Right lobe of liver (tissue), 6 donors: ENCODE measurements around the gene ETNPPL. TPM values are rescaled to one million over a fixed set of nuclear protein-coding genes. Genes with fewer than 3 reads are reported as not detected.
A peak's percentile ranks its signal among the peaks of the same experiment; 100 is the strongest.

Experiments
- ATAC-seq, 4 donors: fragments of 200-7000 bp; cut with Tn5 transposase; one replicate each; pipeline ENCODE4 v1.9.1; 2020; ENCODE audit warnings: mild to moderate bottlenecking in 4 of 4, moderate library complexity in 4 of 4
- DNase-seq, 3 donors: peaks; one replicate each; pipeline ENCODE4 v3.0.0-alpha.2; 2020
- H3K27ac ChIP-seq, 3 donors: fragments of 200-600 bp; one replicate each; pipeline ENCODE4 v1.8.0; 2022
- H3K27me3 ChIP-seq, 2 donors: fragments of 200-600 bp; one replicate each; pipeline ENCODE4 v1.8.0; 2022
- H3K36me3 ChIP-seq, 4 donors: fragments of 200-600 bp; sonication (generic) in 1 of 4; one replicate each; pipeline versions ENCODE4 v1.5.1 to v1.8.0; 2017 to 2022; ENCODE audit warnings: control low read depth in 1 of 4
- H3K4me1 ChIP-seq, 4 donors: fragments of 200-600 bp; sonication (generic) in 1 of 4; one replicate each; pipeline versions ENCODE4 v1.5.1 to v1.8.0; 2017 to 2022; ENCODE audit warnings: control low read depth in 1 of 4
- H3K4me3 ChIP-seq, 3 donors: fragments of 200-600 bp; one replicate each; pipeline ENCODE4 v1.8.0; 2022
- H3K9me3 ChIP-seq, 4 donors: fragments of 200-600 bp; sonication (generic) in 1 of 4; one replicate each; pipeline versions ENCODE4 v1.5.1 to v1.8.0; 2017 to 2022; ENCODE audit warnings: control low read depth in 1 of 4
- POLR2A ChIP-seq: fragments of 450-650 bp; IDR thresholded peaks from one replicate; pipeline ENCODE4 v1.6.1; 2017; ENCODE audit warnings: antibody characterized with exemption, mild to moderate bottlenecking
- WGBS: methylation state at CpG from one replicate; pipeline ENCODE4 v1.1.6; 2018; ENCODE audit warnings: low coverage, low lambda C conversion rate; ENCODE audit not compliant: insufficient coverage; ENCODE audit errors: missing lambda C conversion rate; 5-methylcytosine and 5-hydroxymethylcytosine counted together
- intact Hi-C, 2 donors: fragments of 100-400 bp; cut with DNase I; formaldehyde crosslinking; loops; one replicate each; pipeline versions ENCODE4 v1.11.2 to v1.14.1; 2022
- total RNA-seq, 6 experiments: library from RNA; depleted of rRNA in 2 of 6; stranded (reverse); fragments of >200 nt in 2 of 6; fragmentation: NEBNext Ultra II Directional in 3 of 6; extraction: Animal tissue kit (Norgen Biotek cat#: 25700) in 3 of 6; gene quantifications; one replicate each; pipeline versions ENCODE4 v1.1.0 to v1.2.4, GENCODE V29; 2016 to 2023
- TF ChIP-seq, protein P1 (sequence below), 4 donors: fragments of 200-600 bp in 3 of 4; fragments of 450-650 bp in 1 of 4; IDR thresholded peaks; one replicate each; pipeline versions ENCODE4 v1.5.1 to v1.8.0; 2016 to 2022; ENCODE audit warnings: antibody characterized with exemption in 4 of 4, mild to moderate bottlenecking in 2 of 4
- donor health status: DM: no; HTN: yes; CAD: no.
- donor health status: DM: no; HTN: no; CAD: no.
- donor health status: DM: no; HTN: no; CAD: no.
- donor health status: DM: no; HTN: yes; CAD: no.
- donor health status: DM: no; HTN: yes; CAD: no.

The ETNPPL gene
- total RNA-seq, 6 experiments from 2014 or later = 15.7 to 125 (median 22.5) TPM

DNA sequence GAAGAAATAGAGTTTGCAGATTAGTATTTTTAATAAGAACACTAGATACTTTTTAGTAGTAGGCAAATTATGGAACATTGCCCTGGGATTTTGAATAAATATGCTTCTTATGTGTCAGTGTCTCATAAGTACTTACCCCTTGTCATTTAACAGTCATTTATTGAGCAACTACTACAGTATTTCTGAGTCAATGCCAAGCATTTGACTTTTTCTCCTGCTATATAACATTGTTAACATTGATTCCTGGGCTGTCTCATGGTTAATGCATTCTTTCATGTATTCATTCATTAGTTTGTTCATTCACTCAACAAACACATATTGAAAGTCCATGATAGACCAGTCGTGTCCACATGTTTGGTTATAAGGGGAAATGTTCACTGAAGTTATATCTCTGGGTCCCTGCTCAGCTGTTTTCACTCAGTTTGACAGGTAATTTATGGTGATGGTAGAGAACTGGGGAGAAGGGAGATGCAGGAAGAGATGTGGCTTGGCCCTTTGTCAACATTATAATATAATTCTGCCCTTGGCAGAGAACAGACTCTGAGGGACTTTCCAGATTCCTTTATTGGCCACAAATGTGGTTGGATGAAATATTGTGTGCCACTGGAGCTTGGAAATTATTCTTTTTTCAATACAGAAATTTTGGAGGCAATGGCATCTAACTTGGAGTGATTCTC lies 62.6 kb downstream of the ETNPPL start:
- no peaks in the 10 kb centered on the region for H3K27me3 ChIP-seq
- intact Hi-C loops = no loop called here
- WGBS = 40% methylated on average over 1 of the region's 1 CpG
- no peaks in the 10 kb centered on the region for H3K9me3 ChIP-seq
- no peak overlapping the region for H3K27ac ChIP-seq
- peaks cover 0 to 13% (median 3%) of the 10 kb centered on the region in 4 donors for H3K4me1 ChIP-seq
- H3K4me3 ChIP-seq = no peak overlapping the region
- TF ChIP-seq, protein P1, sequence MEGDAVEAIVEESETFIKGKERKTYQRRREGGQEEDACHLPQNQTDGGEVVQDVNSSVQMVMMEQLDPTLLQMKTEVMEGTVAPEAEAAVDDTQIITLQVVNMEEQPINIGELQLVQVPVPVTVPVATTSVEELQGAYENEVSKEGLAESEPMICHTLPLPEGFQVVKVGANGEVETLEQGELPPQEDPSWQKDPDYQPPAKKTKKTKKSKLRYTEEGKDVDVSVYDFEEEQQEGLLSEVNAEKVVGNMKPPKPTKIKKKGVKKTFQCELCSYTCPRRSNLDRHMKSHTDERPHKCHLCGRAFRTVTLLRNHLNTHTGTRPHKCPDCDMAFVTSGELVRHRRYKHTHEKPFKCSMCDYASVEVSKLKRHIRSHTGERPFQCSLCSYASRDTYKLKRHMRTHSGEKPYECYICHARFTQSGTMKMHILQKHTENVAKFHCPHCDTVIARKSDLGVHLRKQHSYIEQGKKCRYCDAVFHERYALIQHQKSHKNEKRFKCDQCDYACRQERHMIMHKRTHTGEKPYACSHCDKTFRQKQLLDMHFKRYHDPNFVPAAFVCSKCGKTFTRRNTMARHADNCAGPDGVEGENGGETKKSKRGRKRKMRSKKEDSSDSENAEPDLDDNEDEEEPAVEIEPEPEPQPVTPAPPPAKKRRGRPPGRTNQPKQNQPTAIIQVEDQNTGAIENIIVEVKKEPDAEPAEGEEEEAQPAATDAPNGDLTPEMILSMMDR (IDR thresholded peaks at IDR 0.05) = no peak
- no peak for TF ChIP-seq POLR2A
- no peak for DNase-seq
- no peak for ATAC-seq
- H3K36me3 ChIP-seq = no peaks in the 10 kb centered on the region

- WGBS = 94% methylated on average over 3 of the region's 3 CpGs
- no peak for TF ChIP-seq POLR2A
- TF ChIP-seq, protein P1 (IDR thresholded peaks at IDR 0.05) = no peak
- intact Hi-C loops = no loop called here
Measured at GRCh38 chr4:108696160-108696559, 66.7 kb downstream of the ETNPPL start.

GRCh38 chr4:108695062-108695461 lies 67.8 kb downstream of the ETNPPL start:
- H3K9me3 ChIP-seq = no peaks in the 10 kb centered on the region
- TF ChIP-seq POLR2A = no peak
- TF ChIP-seq, protein P1 (IDR thresholded peaks at IDR 0.05) = no peak
- no peak for ATAC-seq
- intact Hi-C loops = no loop called here
- DNase-seq = no peak
- H3K4me1 ChIP-seq = peaks cover 0 to 16% (median 3%) of the 10 kb centered on the region in 4 donors
- WGBS = 92% methylated on average over 1 of the region's 1 CpG
- H3K36me3 ChIP-seq = no peaks in the 10 kb centered on the region
- no peak overlapping the region for H3K4me3 ChIP-seq
- H3K27ac ChIP-seq = peak overlapping the region in 1 of 3 donors; percentile 1
- no peaks in the 10 kb centered on the region for H3K27me3 ChIP-seq

More at GRCh38 chr4:108696160-108696559, 66.7 kb downstream of the ETNPPL start:
- DNase-seq (no peak), ATAC-seq (no peak)
- Histone ChIP-seq H3K4me1 (peaks cover 0 to 16% (median 3%) of the 10 kb centered on the region in 4 donors), H3K27me3 (no peaks in the 10 kb centered on the region), H3K27ac (no peak overlapping the region), H3K4me3 (no peak overlapping the region), H3K36me3 (no peaks in the 10 kb centered on the region), H3K9me3 (no peaks in the 10 kb centered on the region)

GRCh38 chr4:108694423-108694822 lies 68.4 kb downstream of the ETNPPL start:
- no peaks in the 10 kb centered on the region for H3K27me3 ChIP-seq
- ATAC-seq = peak; percentile 91 to 94 (median 92)
- no peaks in the 10 kb centered on the region for H3K36me3 ChIP-seq
- peaks cover 0 to 16% (median 3%) of the 10 kb centered on the region in 4 donors for H3K4me1 ChIP-seq
- DNase-seq = peak in 2 of 3 donors; percentile 33 to 88
- no peaks in the 10 kb centered on the region for H3K9me3 ChIP-seq
- WGBS = 15% methylated on average over 3 of the region's 3 CpGs
- intact Hi-C loops = no loop called here
- TF ChIP-seq, protein P1 (IDR thresholded peaks at IDR 0.05) = no peak
- no peak for TF ChIP-seq POLR2A
- peak overlapping the region in 1 of 3 donors; percentile 1 for H3K27ac ChIP-seq
- no peak overlapping the region for H3K4me3 ChIP-seq
